ENCODE results near the gene NRCAM. TPM values are rescaled to one million over a fixed set of nuclear protein-coding genes. Genes with fewer than 3 reads are reported as not detected.

Gene NRCAM
- total RNA-seq, 2 experiments from 2014 or later = 0.60 to 1.0 TPM

DNA sequence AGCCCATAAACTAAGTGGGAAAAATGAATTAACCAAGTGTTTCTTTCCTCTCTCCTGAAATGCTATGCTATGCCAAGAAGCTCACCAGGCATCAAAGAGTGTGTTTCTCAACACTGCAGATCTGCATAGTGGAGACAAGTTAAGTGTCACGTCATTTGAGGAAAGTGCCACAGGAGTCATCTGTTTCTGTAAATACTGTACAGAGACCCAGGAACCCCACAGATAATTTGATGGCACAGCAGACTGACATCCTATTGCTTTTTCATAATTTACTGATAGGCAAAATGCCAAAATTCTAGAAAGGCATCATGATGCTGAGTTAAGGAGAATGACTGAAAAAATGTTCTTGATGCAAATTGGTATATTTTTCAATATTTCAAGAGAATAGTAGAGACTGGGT lies 124.3 kb downstream of the NRCAM start:
- peaks cover 3% of the 10 kb centered on the region for H3K27me3 Mint-ChIP-seq
- no peak for ATAC-seq
- DNase-seq = no peak
- no peaks in the 10 kb centered on the region for H3K36me3 Mint-ChIP-seq (ENCODE audit: low read depth)
- no peak overlapping the region for H3K4me3 Mint-ChIP-seq
- intact Hi-C loops (cut with DNase I, micrococcal nuclease) = no loop called here
- POLR2A ChIA-PET = no interaction called here
- H3K9me3 Mint-ChIP-seq (ENCODE audit: low read depth) = no peaks in the 10 kb centered on the region
- CTCF ChIA-PET = no interaction called here
- H3K4me1 Mint-ChIP-seq = no peaks in the 10 kb centered on the region
- no peak overlapping the region for H3K27ac Mint-ChIP-seq

DNA sequence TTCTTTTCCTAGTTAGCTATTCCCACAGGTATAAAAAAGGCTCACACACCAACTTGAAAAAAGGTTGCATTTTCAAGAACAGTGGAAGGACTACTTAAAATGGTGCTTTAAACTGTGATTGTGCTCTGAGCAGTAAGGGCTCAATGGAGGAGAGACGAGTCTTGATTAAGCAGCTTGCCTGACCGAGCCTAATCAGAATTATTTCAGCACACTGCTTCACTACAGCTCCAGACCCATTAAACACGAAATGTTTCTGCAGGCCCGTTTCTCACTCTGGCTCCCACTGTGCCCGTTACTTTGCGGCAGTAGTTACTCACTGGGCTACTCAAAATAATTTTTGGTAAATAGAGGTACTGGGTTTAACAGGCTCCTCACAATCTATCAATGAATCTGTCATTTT lies 126.0 kb downstream of the NRCAM start:
- ChIA-PET CTCF (interaction anchor here (0.7 kb wide), 1 partner anchor 224 kb away, joined by 3 read pairs; no protein-coding TSS in a partner anchor), POLR2A (no interaction called here)
- peaks cover 3% of the 10 kb centered on the region for H3K27me3 Mint-ChIP-seq
- DNase-seq (no peak), ATAC-seq (no peak)
- H3K4me3 Mint-ChIP-seq = no peak overlapping the region
- H3K9me3 Mint-ChIP-seq (ENCODE audit: low read depth) = no peaks in the 10 kb centered on the region
- intact Hi-C loops (cut with DNase I, micrococcal nuclease) = no loop called here
- H3K4me1 Mint-ChIP-seq = no peaks in the 10 kb centered on the region
- no peak overlapping the region for H3K27ac Mint-ChIP-seq
- H3K36me3 Mint-ChIP-seq (ENCODE audit: low read depth) = no peaks in the 10 kb centered on the region

DNA sequence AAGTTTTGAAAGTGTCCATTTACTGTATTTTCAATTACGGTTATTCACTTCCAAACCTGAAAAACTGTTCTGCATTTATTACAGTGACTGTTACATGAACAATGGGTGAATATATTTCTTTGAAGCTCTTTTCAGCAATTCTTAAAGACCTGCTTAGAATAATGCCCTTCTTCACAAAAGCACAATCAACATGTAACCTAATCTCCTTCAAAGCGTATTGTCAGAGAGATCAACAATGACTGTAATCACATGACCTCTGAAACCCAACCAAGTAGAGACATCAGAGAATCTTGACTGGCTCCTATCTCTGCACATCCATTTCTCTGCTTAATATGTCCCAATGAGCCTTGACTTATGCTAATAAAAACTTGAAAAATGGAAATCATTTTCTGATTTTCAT lies 126.7 kb downstream of the NRCAM start:
- no peak for DNase-seq
- H3K27me3 Mint-ChIP-seq = peaks cover 3% of the 10 kb centered on the region
- no peak for ATAC-seq
- no peaks in the 10 kb centered on the region for H3K9me3 Mint-ChIP-seq (ENCODE audit: low read depth)
- POLR2A ChIA-PET = no interaction called here
- CTCF ChIA-PET = interaction anchor here (0.7 kb wide), 1 partner anchor 52 kb away, joined by 3 read pairs; no protein-coding TSS in a partner anchor
- H3K36me3 Mint-ChIP-seq (ENCODE audit: low read depth) = no peaks in the 10 kb centered on the region
- H3K27ac Mint-ChIP-seq = no peak overlapping the region
- no peak overlapping the region for H3K4me3 Mint-ChIP-seq
- no peaks in the 10 kb centered on the region for H3K4me1 Mint-ChIP-seq
- intact Hi-C loops (cut with DNase I, micrococcal nuclease) = no loop called here

DNA sequence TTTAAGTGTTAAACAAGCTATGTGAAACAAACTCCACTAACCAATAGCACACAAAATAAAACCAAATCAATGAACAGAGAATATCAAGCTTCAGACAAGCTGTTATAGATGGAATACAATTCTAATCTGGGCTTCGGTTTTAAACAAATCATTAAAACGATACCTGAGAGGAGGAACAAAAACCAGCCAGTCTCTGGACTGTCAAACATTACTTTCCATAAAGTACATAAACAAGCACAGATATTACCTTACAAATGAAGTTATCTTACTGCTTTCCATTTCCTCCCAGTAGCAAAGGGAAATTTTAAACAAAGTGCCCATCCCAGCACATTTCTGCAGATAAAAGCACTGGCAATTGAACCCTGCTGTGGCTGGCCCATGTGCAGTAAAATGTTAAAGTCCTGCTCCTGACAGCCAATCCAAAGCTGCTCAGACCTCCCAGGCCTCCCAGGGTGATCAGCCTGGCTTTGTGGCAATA lies 128.0 kb downstream of the NRCAM start:
- Mint-ChIP-seq H3K36me3 (ENCODE audit: low read depth) (no peaks in the 10 kb centered on the region), H3K27ac (no peak overlapping the region), H3K9me3 (ENCODE audit: low read depth) (no peaks in the 10 kb centered on the region), H3K4me1 (no peaks in the 10 kb centered on the region), H3K27me3 (no peaks in the 10 kb centered on the region), H3K4me3 (no peak overlapping the region)
- DNase-seq (no peak), ATAC-seq (no peak)
- CTCF ChIA-PET = interaction anchor here (0.8 to 1.2 kb wide), 2 partner anchors 36 to 125 kb away, joined by 3 read pairs; no protein-coding TSS in a partner anchor
- intact Hi-C loops (cut with DNase I, micrococcal nuclease) = no loop called here
- POLR2A ChIA-PET = no interaction called here

DNA sequence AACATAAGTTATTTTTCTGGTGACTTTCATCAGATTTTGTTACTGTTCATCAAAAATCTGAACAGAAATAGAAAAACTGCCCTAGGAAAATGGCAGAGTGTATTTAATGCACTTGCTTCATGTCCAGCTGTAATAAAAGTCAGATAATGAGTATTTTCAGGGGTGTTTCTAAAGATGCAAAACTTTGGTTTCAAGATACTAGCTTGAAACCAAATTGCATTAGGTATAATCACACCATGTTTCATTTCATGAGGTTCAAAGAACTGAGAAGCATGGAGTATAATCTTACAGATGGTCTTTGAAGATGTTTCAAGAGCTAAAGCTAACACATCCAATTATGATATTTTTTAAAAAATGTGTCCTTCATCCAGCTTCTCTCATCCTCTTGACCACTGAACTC lies 128.9 kb downstream of the NRCAM start:
- H3K27me3 Mint-ChIP-seq = no peaks in the 10 kb centered on the region
- ATAC-seq (no peak), DNase-seq (no peak)
- H3K4me1 Mint-ChIP-seq = no peaks in the 10 kb centered on the region
- H3K9me3 Mint-ChIP-seq (ENCODE audit: low read depth) = no peaks in the 10 kb centered on the region
- CTCF ChIA-PET = interaction anchor here (0.8 to 1.2 kb wide), 2 partner anchors 35 to 124 kb away, joined by 3 read pairs; no protein-coding TSS in a partner anchor
- POLR2A ChIA-PET = no interaction called here
- H3K36me3 Mint-ChIP-seq (ENCODE audit: low read depth) = no peaks in the 10 kb centered on the region
- no peak overlapping the region for H3K4me3 Mint-ChIP-seq
- no peak overlapping the region for H3K27ac Mint-ChIP-seq
- intact Hi-C loops (cut with DNase I, micrococcal nuclease) = no loop called here

DNA sequence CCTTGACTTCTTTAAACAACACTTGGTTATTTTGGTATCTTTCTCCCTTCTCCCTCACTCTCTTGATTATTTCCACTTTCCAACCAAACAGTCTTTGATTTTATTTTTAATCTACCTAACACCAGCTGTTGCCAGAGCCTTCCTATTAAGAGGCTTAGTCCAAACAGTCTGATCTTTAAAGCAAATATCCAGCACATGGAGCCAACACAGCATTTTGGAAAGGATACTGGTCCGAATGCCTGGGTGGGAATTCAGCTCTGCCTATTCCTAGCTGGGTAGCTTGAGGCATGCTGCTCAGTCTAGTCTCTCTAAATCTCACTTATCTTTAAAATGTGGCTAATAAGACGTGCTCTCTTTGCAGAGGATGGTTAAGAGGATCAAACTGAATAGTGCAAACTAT lies 129.3 kb downstream of the NRCAM start:
- CTCF ChIA-PET = interaction anchor here (1.2 kb wide), 1 partner anchor 124 kb away, joined by 3 read pairs; no protein-coding TSS in a partner anchor
- intact Hi-C loops (cut with DNase I, micrococcal nuclease) = no loop called here
- no peaks in the 10 kb centered on the region for H3K9me3 Mint-ChIP-seq (ENCODE audit: low read depth)

GRCh38 chr7:108324053-108325038 lies 131.9 kb downstream of the NRCAM start:
- no peaks in the 10 kb centered on the region for H3K27me3 Mint-ChIP-seq
- ATAC-seq (no peak), DNase-seq (no peak)
- no peak overlapping the region for H3K4me3 Mint-ChIP-seq
- intact Hi-C loops (cut with DNase I, micrococcal nuclease) = no loop called here
- no peaks in the 10 kb centered on the region for H3K4me1 Mint-ChIP-seq
- POLR2A ChIA-PET = no interaction called here
- CTCF ChIA-PET = no interaction called here
- no peaks in the 10 kb centered on the region for H3K36me3 Mint-ChIP-seq (ENCODE audit: low read depth)
- H3K27ac Mint-ChIP-seq = no peak overlapping the region
- no peaks in the 10 kb centered on the region for H3K9me3 Mint-ChIP-seq (ENCODE audit: low read depth)

More for the DNA sequence above, 129.3 kb downstream of the NRCAM start:
- H3K27me3 Mint-ChIP-seq = no peaks in the 10 kb centered on the region
- no peak for ATAC-seq
- DNase-seq = no peak
- POLR2A ChIA-PET = no interaction called here
- no peak overlapping the region for H3K27ac Mint-ChIP-seq
- no peaks in the 10 kb centered on the region for H3K4me1 Mint-ChIP-seq
- no peaks in the 10 kb centered on the region for H3K36me3 Mint-ChIP-seq (ENCODE audit: low read depth)
- H3K4me3 Mint-ChIP-seq = no peak overlapping the region

GRCh38 chr7:108322925-108323832 lies 133.1 kb downstream of the NRCAM start:
- POLR2A ChIA-PET = no interaction called here
- H3K4me3 Mint-ChIP-seq = no peak overlapping the region
- intact Hi-C loops (cut with DNase I, micrococcal nuclease) = no loop called here
- no peak for DNase-seq
- H3K4me1 Mint-ChIP-seq = no peaks in the 10 kb centered on the region
- no peak overlapping the region for H3K27ac Mint-ChIP-seq
- no peaks in the 10 kb centered on the region for H3K27me3 Mint-ChIP-seq
- no peaks in the 10 kb centered on the region for H3K36me3 Mint-ChIP-seq (ENCODE audit: low read depth)
- ATAC-seq = no peak
- CTCF ChIA-PET = interaction anchor here (1.5 kb wide), 1 partner anchor 37 kb away, joined by 4 read pairs; no protein-coding TSS in a partner anchor
- no peaks in the 10 kb centered on the region for H3K9me3 Mint-ChIP-seq (ENCODE audit: low read depth)

DNA sequence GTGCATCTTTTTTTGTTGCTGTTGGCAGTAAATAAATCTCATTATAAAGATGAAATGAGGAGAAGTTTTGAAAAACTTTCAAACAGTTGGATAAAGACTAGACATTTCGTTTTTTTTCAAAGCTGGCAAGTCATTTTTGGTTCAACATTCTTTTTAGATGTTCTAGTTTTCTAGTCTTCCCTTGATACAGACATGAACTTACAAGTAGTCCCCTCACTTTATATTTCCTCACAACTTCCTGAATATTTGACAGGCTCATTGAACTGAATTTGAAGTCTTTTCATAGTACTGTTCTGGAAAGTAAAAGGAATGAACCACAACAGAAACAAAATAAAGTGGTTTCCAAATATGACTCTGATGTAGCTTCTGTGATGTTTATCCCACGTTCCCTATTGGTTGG lies 134.2 kb downstream of the NRCAM start:
- Mint-ChIP-seq H3K36me3 (ENCODE audit: low read depth) (no peaks in the 10 kb centered on the region), H3K4me3 (no peak overlapping the region), H3K4me1 (no peaks in the 10 kb centered on the region), H3K9me3 (ENCODE audit: low read depth) (no peaks in the 10 kb centered on the region), H3K27ac (no peak overlapping the region), H3K27me3 (no peaks in the 10 kb centered on the region)
- ChIA-PET CTCF (interaction anchor here (1.5 kb wide), 1 partner anchor 36 kb away, joined by 4 read pairs; no protein-coding TSS in a partner anchor), POLR2A (interaction anchor here (0.7 kb wide), 1 partner anchor 375 kb away, joined by 3 read pairs; no protein-coding TSS in a partner anchor)
- ATAC-seq = no peak
- DNase-seq = no peak
- intact Hi-C loops (cut with DNase I, micrococcal nuclease) = no loop called here

DNA sequence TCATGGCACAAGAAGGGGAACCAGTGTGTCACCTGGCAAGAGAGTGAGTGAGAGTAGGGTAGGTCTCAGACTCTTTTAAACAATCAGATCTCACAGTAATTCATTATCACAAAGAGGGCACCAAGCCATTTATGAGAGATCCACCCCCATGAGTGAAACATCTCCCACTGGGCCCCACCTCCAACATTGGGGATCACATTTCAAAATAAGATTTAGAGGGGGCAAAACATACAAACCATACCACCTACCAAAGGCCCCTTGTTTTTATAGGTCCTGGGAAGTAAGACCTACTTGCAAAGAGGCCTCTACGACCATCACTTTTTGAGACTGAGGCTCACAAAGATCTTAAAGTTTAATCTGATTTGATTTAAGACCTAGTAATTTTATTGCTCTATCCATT lies 134.9 kb downstream of the NRCAM start:
- Mint-ChIP-seq H3K36me3 (ENCODE audit: low read depth) (no peaks in the 10 kb centered on the region), H3K27me3 (no peaks in the 10 kb centered on the region), H3K4me3 (no peak overlapping the region), H3K4me1 (no peaks in the 10 kb centered on the region), H3K27ac (no peak overlapping the region), H3K9me3 (ENCODE audit: low read depth) (no peaks in the 10 kb centered on the region)
- ChIA-PET POLR2A (no interaction called here), CTCF (no interaction called here)
- DNase-seq (no peak), ATAC-seq (no peak)
- intact Hi-C loops (cut with DNase I, micrococcal nuclease) = no loop called here

DNA sequence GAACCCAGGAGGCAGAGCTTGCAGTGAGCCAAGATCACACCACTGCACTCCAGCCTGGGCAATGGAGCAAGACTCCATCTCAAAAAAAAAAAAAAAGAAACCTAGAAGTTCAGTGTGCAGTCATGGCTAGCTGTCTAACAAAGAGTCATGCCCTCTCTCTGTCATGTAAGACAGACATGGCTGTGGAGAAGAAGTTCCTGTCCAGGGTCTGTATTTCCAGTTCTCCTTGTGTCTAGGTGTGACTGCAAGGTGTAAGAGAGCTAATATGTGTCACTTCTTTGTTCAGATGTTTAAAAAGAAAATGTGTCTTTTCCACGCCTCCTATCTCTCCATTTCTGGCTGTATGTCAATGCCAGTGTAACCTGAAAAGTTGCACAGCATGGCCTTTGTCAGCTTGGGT lies 139.5 kb downstream of the NRCAM start:
- H3K4me3 Mint-ChIP-seq = no peak overlapping the region
- CTCF ChIA-PET = no interaction called here
- intact Hi-C loops (cut with DNase I, micrococcal nuclease) = no loop called here
- H3K36me3 Mint-ChIP-seq (ENCODE audit: low read depth) = no peaks in the 10 kb centered on the region
- DNase-seq = no peak
- no peak for ATAC-seq
- H3K27me3 Mint-ChIP-seq = no peaks in the 10 kb centered on the region
- no peaks in the 10 kb centered on the region for H3K9me3 Mint-ChIP-seq (ENCODE audit: low read depth)
- H3K27ac Mint-ChIP-seq = no peak overlapping the region
- H3K4me1 Mint-ChIP-seq = peaks cover 3% of the 10 kb centered on the region
- POLR2A ChIA-PET = no interaction called here

Measured in activated CD4-positive, alpha-beta T cell treated with anti-CD3 and anti-CD28 coated beads for 36 hours (primary cell).